Mesendoderm (in vitro differentiated cells): ENCODE results near the gene TMEM221.
A peak's percentile ranks its signal among the peaks of the same experiment; 100 is the strongest.

Experiments
- DNase-seq: peaks from one replicate; pipeline ENCODE4 v3.0.0; 2013
- H2AK5ac ChIP-seq: 2 replicates; pipeline ENCODE4 v1.6.1; 2013; ENCODE audit warnings: low read length, inconsistent platforms
- H2BK120ac ChIP-seq: 2 replicates; pipeline ENCODE4 v1.6.1; 2013; ENCODE audit warnings: low read depth, mild to moderate bottlenecking, low read length, moderate library complexity, mixed read lengths
- H2BK15ac ChIP-seq: replicated peaks from 2 replicates; pipeline ENCODE4 v1.6.1; 2013; ENCODE audit warnings: low read depth, mild to moderate bottlenecking, moderate library complexity
- H2BK5ac ChIP-seq: 2 replicates; pipeline ENCODE4 v1.6.1; 2013; ENCODE audit warnings: low read length, inconsistent platforms
- H3K18ac ChIP-seq: 2 replicates; pipeline ENCODE4 v1.6.1; 2013; ENCODE audit warnings: mild to moderate bottlenecking, low read length, mixed read lengths
- H3K23ac ChIP-seq: one replicate; pipeline ENCODE4 v1.6.1; 2013; ENCODE audit warnings: low read length
- H3K27ac ChIP-seq: 2 replicates; pipeline ENCODE4 v1.5.1; 2013; ENCODE audit warnings: low read depth, mild to moderate bottlenecking, inconsistent platforms, low read length, moderate library complexity
- H3K27me3 ChIP-seq: 2 replicates; pipeline ENCODE4 v1.6.1; 2013; ENCODE audit warnings: low read length, control low read depth, mild to moderate bottlenecking, inconsistent platforms; ENCODE audit not compliant: insufficient read depth, poor library complexity
- H3K36me3 ChIP-seq: 2 replicates; pipeline ENCODE4 v1.6.1; 2013; ENCODE audit warnings: low read length, inconsistent platforms; ENCODE audit not compliant: control insufficient read depth, insufficient read depth
- H3K4ac ChIP-seq: one replicate; pipeline ENCODE4 v1.6.1; 2013; ENCODE audit warnings: low read depth, mild to moderate bottlenecking, low read length, moderate library complexity
- H3K4me1 ChIP-seq: 2 replicates; pipeline ENCODE4 v1.6.1; 2013; ENCODE audit warnings: low read depth, low read length, inconsistent platforms; ENCODE audit not compliant: control insufficient read depth
- H3K4me2 ChIP-seq: 2 replicates; pipeline ENCODE4 v1.6.1; 2013; ENCODE audit warnings: low read length
- H3K4me3 ChIP-seq: 2 replicates; pipeline ENCODE4 v1.5.1; 2013; ENCODE audit warnings: mild to moderate bottlenecking, low read length
- H3K56ac ChIP-seq: one replicate; pipeline ENCODE4 v1.6.1; 2013; ENCODE audit warnings: low read length
- H3K79me1 ChIP-seq: 2 replicates; pipeline ENCODE4 v1.6.1; 2013; ENCODE audit warnings: low read length, inconsistent platforms
- H3K79me2 ChIP-seq: 2 replicates; pipeline ENCODE4 v1.6.1; 2013; ENCODE audit warnings: mild to moderate bottlenecking, low read length; ENCODE audit not compliant: control insufficient read depth, insufficient read depth
- H3K9ac ChIP-seq: 2 replicates; pipeline ENCODE4 v1.6.1; 2013; ENCODE audit warnings: low read length, inconsistent platforms
- H4K5ac ChIP-seq: one replicate; pipeline ENCODE4 v1.6.1; 2013; ENCODE audit warnings: low read length
- H4K8ac ChIP-seq: one replicate; pipeline ENCODE4 v1.6.1; 2013; ENCODE audit warnings: low read depth, mild to moderate bottlenecking, control low read depth, low read length, moderate library complexity
- WGBS: extraction: QIAGEN DNeasy Blood & Tissue Kit; methylation state at CpG from one replicate; pipeline ENCODE4 v1.1.7; 2013; ENCODE audit warnings: low lambda C conversion rate, missing lambda C conversion rate; ENCODE audit not compliant: insufficient coverage; ENCODE audit errors: extremely low coverage; 5-methylcytosine and 5-hydroxymethylcytosine counted together

TMEM221 gene

GRCh38 chr19:17429641-17430113, 18.8 kb downstream of the TMEM221 start:
- WGBS, result no CpG with 5 or more reads among the region's 17 CpGs
- Histone ChIP-seq H3K27ac (no peak overlapping the region), H3K79me1 (no peaks in the 10 kb centered on the region), H3K4me2 (no peak overlapping the region), H3K4ac (no peak overlapping the region), H3K36me3 (no peaks in the 10 kb centered on the region), H3K27me3 (no peaks in the 10 kb centered on the region), H2AK5ac (no peak overlapping the region), H3K79me2 (no peaks in the 10 kb centered on the region), H2BK120ac (no peak overlapping the region), H4K5ac (no peak overlapping the region), H3K18ac (no peak overlapping the region), H3K4me3 (no peak overlapping the region), H2BK5ac (no peak overlapping the region), H3K56ac (no peak overlapping the region), H3K23ac (no peak overlapping the region), H3K9ac (no peak overlapping the region), H2BK15ac (no peak overlapping the region), H3K4me1 (no peaks in the 10 kb centered on the region), H4K8ac (no peak overlapping the region)
- no peak for DNase-seq

DNA sequence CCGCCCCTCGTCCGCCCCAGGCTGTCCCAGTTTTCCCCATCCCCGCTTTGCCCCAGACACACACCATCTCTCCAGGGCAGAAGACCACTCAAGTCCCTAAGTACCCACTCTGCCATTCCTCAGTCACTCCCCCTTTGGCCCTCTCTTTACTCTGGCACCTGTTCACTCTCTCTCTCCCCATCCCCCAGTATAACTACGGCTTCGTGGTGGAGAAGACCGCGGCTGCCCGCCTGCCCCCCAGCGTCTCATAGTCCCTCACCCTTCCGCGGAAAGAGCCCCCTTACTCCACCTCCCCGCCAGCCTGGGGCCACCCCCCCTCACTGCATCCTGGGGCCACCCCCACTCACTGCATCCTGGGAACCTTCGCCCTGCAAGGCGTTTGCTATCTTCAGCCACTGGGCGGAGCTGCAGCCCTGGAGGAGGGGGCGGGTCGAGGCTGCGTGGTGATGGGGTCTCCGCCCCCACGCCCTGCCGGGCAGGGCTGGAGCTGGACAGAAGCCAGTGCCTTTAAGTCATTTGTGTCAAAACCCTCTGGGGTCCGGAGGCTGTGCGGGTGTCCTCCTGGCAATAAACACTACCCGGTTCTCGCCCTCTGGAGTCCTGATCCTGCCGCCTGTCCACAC, 23.6 kb downstream of the TMEM221 start:
- no peak overlapping the region for H3K56ac ChIP-seq
- DNase-seq, result peak; percentile 85
- no CpG with 5 or more reads among the region's 27 CpGs for WGBS

DNA sequence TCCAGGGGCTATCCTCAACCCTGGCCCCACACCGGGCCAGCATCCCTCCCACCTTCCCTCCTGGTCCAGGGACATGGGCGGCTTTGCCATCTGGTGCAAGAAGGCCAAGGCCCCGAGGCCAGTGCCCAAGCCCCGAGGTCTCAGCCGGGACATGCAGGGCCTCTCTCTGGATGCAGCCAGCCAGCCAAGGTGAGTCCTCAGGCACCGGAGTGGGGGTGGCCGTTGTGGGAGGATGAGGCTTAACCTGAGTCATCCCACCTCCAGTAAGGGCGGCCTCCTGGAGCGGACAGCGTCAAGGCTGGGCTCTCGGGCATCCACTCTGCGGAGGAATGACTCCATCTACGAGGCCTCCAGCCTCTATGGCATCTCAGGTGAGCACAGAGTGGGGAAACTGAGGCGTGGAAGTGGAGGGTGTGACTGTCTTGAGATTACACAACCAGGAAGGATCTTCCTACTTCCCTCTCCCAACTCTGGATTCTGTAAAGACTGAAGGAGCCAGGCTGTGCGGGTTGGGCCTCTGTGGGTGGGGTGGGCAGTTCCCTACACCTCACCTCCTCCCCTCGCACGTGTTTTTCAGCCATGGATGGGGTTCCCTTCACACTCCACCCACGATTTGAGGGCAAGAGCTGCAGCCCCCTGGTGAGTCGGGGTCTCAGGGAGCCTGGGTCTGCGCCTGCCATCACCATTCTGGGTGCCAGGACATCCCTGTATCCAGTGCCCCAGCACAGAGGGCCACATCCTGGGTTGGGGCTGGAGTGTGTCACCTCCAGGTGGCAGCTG, 24.8 kb downstream of the TMEM221 start:
- no peaks in the 10 kb centered on the region for H3K79me1 ChIP-seq
- H2BK15ac ChIP-seq, result no peak overlapping the region
- no peak overlapping the region for H3K4me2 ChIP-seq
- H2BK5ac ChIP-seq, result no peak overlapping the region
- no peak overlapping the region for H3K9ac ChIP-seq
- H3K18ac ChIP-seq, result no peak overlapping the region
- no CpG with 5 or more reads among the region's 20 CpGs for WGBS
- H3K4me3 ChIP-seq, result no peak overlapping the region
- H3K56ac ChIP-seq, result no peak overlapping the region
- no peak overlapping the region for H3K23ac ChIP-seq
- H3K36me3 ChIP-seq, result no peaks in the 10 kb centered on the region
- DNase-seq, result no peak
- no peak overlapping the region for H3K27ac ChIP-seq
- no peaks in the 10 kb centered on the region for H3K79me2 ChIP-seq
- no peaks in the 10 kb centered on the region for H3K27me3 ChIP-seq
- H4K5ac ChIP-seq, result no peak overlapping the region
- no peak overlapping the region for H2AK5ac ChIP-seq
- H3K4ac ChIP-seq, result no peak overlapping the region
- H4K8ac ChIP-seq, result no peak overlapping the region
- no peak overlapping the region for H2BK120ac ChIP-seq
- H3K4me1 ChIP-seq, result no peaks in the 10 kb centered on the region

More for the DNA sequence above, 23.6 kb downstream of the TMEM221 start:
- Histone ChIP-seq H3K27me3 (no peaks in the 10 kb centered on the region), H3K79me1 (no peaks in the 10 kb centered on the region), H3K27ac (no peak overlapping the region), H2BK5ac (no peak overlapping the region), H4K8ac (no peak overlapping the region), H2BK15ac (no peak overlapping the region), H2BK120ac (no peak overlapping the region), H3K79me2 (no peaks in the 10 kb centered on the region), H3K4ac (no peak overlapping the region), H3K9ac (peak overlapping the region; percentile 50), H4K5ac (no peak overlapping the region), H3K23ac (no peak overlapping the region), H3K4me3 (no peak overlapping the region), H3K36me3 (no peaks in the 10 kb centered on the region), H3K4me2 (peak overlapping the region; percentile 31), H2AK5ac (no peak overlapping the region), H3K4me1 (no peaks in the 10 kb centered on the region), H3K18ac (no peak overlapping the region)

GRCh38 chr19:17421942-17422341, 26.5 kb downstream of the TMEM221 start:
- WGBS, result no CpG with 5 or more reads among the region's 4 CpGs
- no peak overlapping the region for H3K4ac ChIP-seq
- H3K9ac ChIP-seq, result no peak overlapping the region
- H3K4me2 ChIP-seq, result no peak overlapping the region
- H3K18ac ChIP-seq, result no peak overlapping the region
- H2BK5ac ChIP-seq, result no peak overlapping the region
- no peak overlapping the region for H2BK120ac ChIP-seq
- H4K5ac ChIP-seq, result no peak overlapping the region
- H3K4me1 ChIP-seq, result no peaks in the 10 kb centered on the region
- H4K8ac ChIP-seq, result no peak overlapping the region
- H2AK5ac ChIP-seq, result no peak overlapping the region
- no peaks in the 10 kb centered on the region for H3K79me2 ChIP-seq
- H3K23ac ChIP-seq, result no peak overlapping the region
- no peaks in the 10 kb centered on the region for H3K36me3 ChIP-seq
- no peak overlapping the region for H3K4me3 ChIP-seq
- no peaks in the 10 kb centered on the region for H3K79me1 ChIP-seq
- no peak overlapping the region for H3K56ac ChIP-seq
- H2BK15ac ChIP-seq, result no peak overlapping the region
- H3K27ac ChIP-seq, result no peak overlapping the region
- no peaks in the 10 kb centered on the region for H3K27me3 ChIP-seq
- no peak for DNase-seq

- H2BK5ac ChIP-seq, result no peak overlapping the region
- H3K4me3 ChIP-seq, result peak overlapping the region; percentile 90
- peak; percentile 43 for DNase-seq
- H2BK15ac ChIP-seq, result no peak overlapping the region
- H4K5ac ChIP-seq, result no peak overlapping the region
- H3K23ac ChIP-seq, result no peak overlapping the region
- H3K4me2 ChIP-seq, result peak overlapping the region; percentile 91
- no peak overlapping the region for H3K4ac ChIP-seq
- peak overlapping the region; percentile 77 for H3K9ac ChIP-seq
- H3K56ac ChIP-seq, result peak overlapping the region; percentile 89
- no peak overlapping the region for H2BK120ac ChIP-seq
- H3K27me3 ChIP-seq, result no peaks in the 10 kb centered on the region
- H3K4me1 ChIP-seq, result peaks cover 3% of the 10 kb centered on the region
- H3K79me1 ChIP-seq, result no peaks in the 10 kb centered on the region
- H2AK5ac ChIP-seq, result peak overlapping the region; percentile 18
- H4K8ac ChIP-seq, result no peak overlapping the region
- no CpG with 5 or more reads among the region's 25 CpGs for WGBS
- no peak overlapping the region for H3K27ac ChIP-seq
- H3K18ac ChIP-seq, result peak overlapping the region; percentile 11
- H3K36me3 ChIP-seq, result no peaks in the 10 kb centered on the region
- H3K79me2 ChIP-seq, result no peaks in the 10 kb centered on the region
Measured at GRCh38 chr19:17420475-17420924, 28.0 kb downstream of the TMEM221 start.
